Measurements from ENCODE around the gene G3BP2.

Gene G3BP2

DNA sequence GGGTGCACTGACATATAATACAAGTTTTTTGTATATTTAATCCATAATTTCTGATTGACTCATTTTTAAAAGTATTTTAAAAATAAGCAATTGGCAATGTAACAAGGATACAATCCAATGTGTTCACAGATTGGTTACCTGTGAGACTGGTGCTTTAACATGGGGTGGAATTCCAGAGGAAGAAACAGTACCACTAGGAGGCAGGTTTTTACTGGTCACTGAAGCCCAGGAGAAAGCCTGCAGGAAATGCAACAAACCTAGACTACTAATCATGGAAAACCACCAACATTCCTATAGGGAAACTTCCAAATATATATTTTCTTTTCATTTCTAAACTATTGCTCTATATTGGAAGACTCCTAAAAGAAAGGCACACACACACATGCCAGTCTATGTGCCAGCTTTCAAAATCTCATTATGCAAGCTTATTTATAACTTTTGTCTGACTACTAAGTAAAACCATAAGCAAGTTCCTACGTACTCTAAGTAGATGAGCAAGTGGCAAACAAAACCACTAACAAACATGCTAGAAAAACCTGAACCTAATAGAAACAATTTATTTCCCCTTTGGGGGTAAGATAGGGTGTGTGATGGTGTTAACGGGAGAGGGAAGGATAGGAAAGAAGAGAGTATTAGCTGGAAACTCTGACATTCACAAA, 19.2 kb downstream of the G3BP2 start:
- Histone ChIP-seq H3K27ac (ENCODE audit: low read length) (no peak overlapping the region), H3K9ac (ENCODE audit: low read depth, low read length) (no peak overlapping the region), H4K20me1 (ENCODE audit: insufficient read depth, low read length) (peaks cover 40% of the 10 kb centered on the region; the same call in 1 of the 2 replicates), H3K79me2 (ENCODE audit: insufficient read depth, low read length) (peaks cover 75% of the 10 kb centered on the region), H3K27me3 (ENCODE audit: insufficient read depth, low read length, poor library complexity) (no peaks in the 10 kb centered on the region), H3K9me3 (ENCODE audit: insufficient read depth, low read length, severe bottlenecking) (no peaks in the 10 kb centered on the region), H2AFZ (ENCODE audit: low read depth, low read length) (no peak overlapping the region), H3K4me3 (ENCODE audit: low read depth in 1 of 2, low read length in 2 of 2) (no peak overlapping the region), H3K4me2 (ENCODE audit: insufficient read depth, low read length) (no peak overlapping the region), H3K36me3 (ENCODE audit: insufficient read depth, low read length) (peaks cover 94% of the 10 kb centered on the region), H3K4me1 (ENCODE audit: insufficient read depth, low read length) (no peaks in the 10 kb centered on the region)
- DNase-seq (no peak), ATAC-seq (ENCODE audit: insufficient read depth, low read depth) (no peak)
- no peak for TF ChIP-seq EZH2 (IDR thresholded peaks at IDR 0.05; ENCODE audit: borderline replicate concordance, low read depth, low read length, severe bottlenecking)
- TF ChIP-seq, protein P1, sequence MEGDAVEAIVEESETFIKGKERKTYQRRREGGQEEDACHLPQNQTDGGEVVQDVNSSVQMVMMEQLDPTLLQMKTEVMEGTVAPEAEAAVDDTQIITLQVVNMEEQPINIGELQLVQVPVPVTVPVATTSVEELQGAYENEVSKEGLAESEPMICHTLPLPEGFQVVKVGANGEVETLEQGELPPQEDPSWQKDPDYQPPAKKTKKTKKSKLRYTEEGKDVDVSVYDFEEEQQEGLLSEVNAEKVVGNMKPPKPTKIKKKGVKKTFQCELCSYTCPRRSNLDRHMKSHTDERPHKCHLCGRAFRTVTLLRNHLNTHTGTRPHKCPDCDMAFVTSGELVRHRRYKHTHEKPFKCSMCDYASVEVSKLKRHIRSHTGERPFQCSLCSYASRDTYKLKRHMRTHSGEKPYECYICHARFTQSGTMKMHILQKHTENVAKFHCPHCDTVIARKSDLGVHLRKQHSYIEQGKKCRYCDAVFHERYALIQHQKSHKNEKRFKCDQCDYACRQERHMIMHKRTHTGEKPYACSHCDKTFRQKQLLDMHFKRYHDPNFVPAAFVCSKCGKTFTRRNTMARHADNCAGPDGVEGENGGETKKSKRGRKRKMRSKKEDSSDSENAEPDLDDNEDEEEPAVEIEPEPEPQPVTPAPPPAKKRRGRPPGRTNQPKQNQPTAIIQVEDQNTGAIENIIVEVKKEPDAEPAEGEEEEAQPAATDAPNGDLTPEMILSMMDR (IDR thresholded peaks at IDR 0.05; ENCODE audit: borderline replicate concordance, extremely low read depth, low read length, poor library complexity, severe bottlenecking) = peak; percentile 34

DNA sequence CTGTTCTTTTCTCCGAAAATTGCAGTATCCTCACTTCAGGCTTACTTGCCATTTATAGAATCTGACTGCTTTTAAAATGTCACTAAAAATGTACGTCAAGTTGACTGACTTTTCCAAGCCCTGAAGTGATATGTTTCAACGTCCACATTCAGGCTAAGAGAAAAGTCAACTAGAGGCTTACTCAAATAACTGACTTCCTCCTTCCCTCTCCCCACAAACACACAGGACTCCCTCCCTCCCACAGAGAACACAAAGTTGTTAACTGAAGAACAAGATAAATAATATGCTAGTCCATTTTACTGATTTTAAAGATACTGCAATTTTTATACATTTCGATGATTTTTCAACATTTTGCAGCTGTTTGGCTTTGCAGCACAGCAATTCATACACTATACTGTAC, 29.1 kb downstream of the G3BP2 start:
- no peak for ATAC-seq (ENCODE audit: insufficient read depth, low read depth)
- no peak for TF ChIP-seq EZH2 (IDR thresholded peaks at IDR 0.05; ENCODE audit: borderline replicate concordance, low read depth, low read length, severe bottlenecking)
- TF ChIP-seq, protein P1 (IDR thresholded peaks at IDR 0.05; ENCODE audit: borderline replicate concordance, extremely low read depth, low read length, poor library complexity, severe bottlenecking) = no peak

DNA sequence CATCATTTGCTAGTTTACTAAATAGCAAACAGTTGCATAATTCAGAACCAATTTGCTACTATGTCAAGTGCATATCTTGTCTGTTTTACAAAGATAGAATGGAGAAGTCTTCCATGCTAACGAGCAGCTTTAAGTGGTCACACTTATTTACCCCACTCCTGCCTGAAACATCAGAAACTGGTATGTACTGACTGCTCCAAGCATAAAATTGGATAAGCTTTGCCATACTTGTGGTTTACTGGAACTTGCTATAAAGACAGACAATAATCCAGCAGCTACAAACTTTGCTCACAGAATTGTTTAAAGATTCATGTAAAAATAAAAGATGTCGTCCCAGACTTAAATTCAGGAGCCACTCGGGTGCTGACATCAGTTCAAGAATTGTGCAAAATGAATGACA, 29.6 kb downstream of the G3BP2 start:
- H3K4me3 ChIP-seq (ENCODE audit: low read depth in 1 of 2, low read length in 2 of 2) = no peak overlapping the region
- peaks cover 62% of the 10 kb centered on the region for H3K36me3 ChIP-seq (ENCODE audit: insufficient read depth, low read length)
- no peaks in the 10 kb centered on the region for H3K27me3 ChIP-seq (ENCODE audit: insufficient read depth, low read length, poor library complexity)
- ATAC-seq (ENCODE audit: insufficient read depth, low read depth) (no peak), DNase-seq (no peak)
- H3K9me3 ChIP-seq (ENCODE audit: insufficient read depth, low read length, severe bottlenecking) = no peaks in the 10 kb centered on the region
- no peaks in the 10 kb centered on the region for H3K4me1 ChIP-seq (ENCODE audit: insufficient read depth, low read length)
- no peaks in the 10 kb centered on the region; the same call in 1 of the 2 replicates for H3K79me2 ChIP-seq (ENCODE audit: insufficient read depth, low read length)
- H2AFZ ChIP-seq (ENCODE audit: low read depth, low read length) = no peak overlapping the region
- no peak overlapping the region for H3K9ac ChIP-seq (ENCODE audit: low read depth, low read length)
- no peak overlapping the region for H3K27ac ChIP-seq (ENCODE audit: low read length)
- peaks cover 10% of the 10 kb centered on the region; the same call in 1 of the 2 replicates for H4K20me1 ChIP-seq (ENCODE audit: insufficient read depth, low read length)
- TF ChIP-seq EZH2 (IDR thresholded peaks at IDR 0.05; ENCODE audit: borderline replicate concordance, low read depth, low read length, severe bottlenecking) = no peak
- TF ChIP-seq, protein P1 (IDR thresholded peaks at IDR 0.05; ENCODE audit: borderline replicate concordance, extremely low read depth, low read length, poor library complexity, severe bottlenecking) = no peak
- H3K4me2 ChIP-seq (ENCODE audit: insufficient read depth, low read length) = no peak overlapping the region

More for the DNA sequence above, 29.1 kb downstream of the G3BP2 start:
- H3K27me3 ChIP-seq (ENCODE audit: insufficient read depth, low read length, poor library complexity) = no peaks in the 10 kb centered on the region
- H4K20me1 ChIP-seq (ENCODE audit: insufficient read depth, low read length) = peaks cover 10% of the 10 kb centered on the region; the same call in 1 of the 2 replicates
- H3K4me2 ChIP-seq (ENCODE audit: insufficient read depth, low read length) = no peak overlapping the region
- H2AFZ ChIP-seq (ENCODE audit: low read depth, low read length) = no peak overlapping the region
- no peak overlapping the region for H3K4me3 ChIP-seq (ENCODE audit: low read depth in 1 of 2, low read length in 2 of 2)
- peaks cover 66% of the 10 kb centered on the region for H3K36me3 ChIP-seq (ENCODE audit: insufficient read depth, low read length)
- no peaks in the 10 kb centered on the region for H3K9me3 ChIP-seq (ENCODE audit: insufficient read depth, low read length, severe bottlenecking)
- H3K79me2 ChIP-seq (ENCODE audit: insufficient read depth, low read length) = no peaks in the 10 kb centered on the region; the same call in 1 of the 2 replicates
- no peak for DNase-seq
- no peak overlapping the region for H3K27ac ChIP-seq (ENCODE audit: low read length)
- H3K4me1 ChIP-seq (ENCODE audit: insufficient read depth, low read length) = no peaks in the 10 kb centered on the region
- no peak overlapping the region for H3K9ac ChIP-seq (ENCODE audit: low read depth, low read length)

All from DND-41 (cell line).